ENCODE measurements around the gene DPF1. TPM values are rescaled to one million over a fixed set of nuclear protein-coding genes. Genes with fewer than 3 reads are reported as not detected.

Gene DPF1
- total RNA-seq, 2 donors from 2014 or later: not detected

DNA sequence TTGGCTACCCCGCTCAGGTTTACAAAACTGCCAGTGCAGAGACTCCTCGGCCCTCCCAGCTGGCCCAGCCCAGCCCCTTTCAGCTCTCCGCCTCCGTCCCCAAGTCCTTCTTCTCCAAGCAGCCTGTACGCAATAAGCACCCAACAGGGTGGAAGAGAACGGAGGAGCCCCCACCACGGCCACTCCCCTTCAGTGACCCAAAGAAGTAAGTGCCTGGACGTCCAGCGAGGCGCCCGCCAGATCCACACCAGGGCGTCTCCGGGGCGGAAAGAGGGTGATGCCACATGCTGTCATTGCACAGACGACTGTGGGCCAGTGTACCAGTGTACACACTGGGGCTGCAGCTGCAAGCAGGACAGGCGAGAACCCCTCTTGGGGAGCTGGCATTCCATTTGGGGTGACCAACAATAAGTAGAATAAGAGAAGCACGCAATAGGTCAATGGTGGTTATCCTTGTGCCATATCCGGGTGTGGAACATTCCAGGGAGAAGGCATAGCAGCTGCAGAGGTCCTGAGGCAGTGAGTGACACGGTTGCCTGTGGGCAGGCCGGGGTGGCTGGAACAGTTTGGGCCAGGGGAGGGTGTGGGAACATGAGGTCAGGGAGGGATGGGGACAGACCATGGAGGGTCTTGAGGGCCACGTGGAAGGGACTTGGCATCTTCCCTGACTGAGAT is 41.3 kb downstream of the DPF1 start:
- Histone ChIP-seq H3K27ac (peak overlapping the region; percentile 67 to 84), H3K27me3 (no peaks in the 10 kb centered on the region), H3K4me1 (peaks cover 0 to 14% of the 10 kb centered on the region in 2 donors), H3K9me3 (peaks cover 0 to 8% of the 10 kb centered on the region in 2 donors), H3K4me3 (no peak overlapping the region), H3K36me3 (no peaks in the 10 kb centered on the region)
- DNase-seq (ENCODE audit: low spot score): no peak
- TF ChIP-seq, protein P1, sequence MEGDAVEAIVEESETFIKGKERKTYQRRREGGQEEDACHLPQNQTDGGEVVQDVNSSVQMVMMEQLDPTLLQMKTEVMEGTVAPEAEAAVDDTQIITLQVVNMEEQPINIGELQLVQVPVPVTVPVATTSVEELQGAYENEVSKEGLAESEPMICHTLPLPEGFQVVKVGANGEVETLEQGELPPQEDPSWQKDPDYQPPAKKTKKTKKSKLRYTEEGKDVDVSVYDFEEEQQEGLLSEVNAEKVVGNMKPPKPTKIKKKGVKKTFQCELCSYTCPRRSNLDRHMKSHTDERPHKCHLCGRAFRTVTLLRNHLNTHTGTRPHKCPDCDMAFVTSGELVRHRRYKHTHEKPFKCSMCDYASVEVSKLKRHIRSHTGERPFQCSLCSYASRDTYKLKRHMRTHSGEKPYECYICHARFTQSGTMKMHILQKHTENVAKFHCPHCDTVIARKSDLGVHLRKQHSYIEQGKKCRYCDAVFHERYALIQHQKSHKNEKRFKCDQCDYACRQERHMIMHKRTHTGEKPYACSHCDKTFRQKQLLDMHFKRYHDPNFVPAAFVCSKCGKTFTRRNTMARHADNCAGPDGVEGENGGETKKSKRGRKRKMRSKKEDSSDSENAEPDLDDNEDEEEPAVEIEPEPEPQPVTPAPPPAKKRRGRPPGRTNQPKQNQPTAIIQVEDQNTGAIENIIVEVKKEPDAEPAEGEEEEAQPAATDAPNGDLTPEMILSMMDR (IDR thresholded peaks at IDR 0.05): no peak

DNA sequence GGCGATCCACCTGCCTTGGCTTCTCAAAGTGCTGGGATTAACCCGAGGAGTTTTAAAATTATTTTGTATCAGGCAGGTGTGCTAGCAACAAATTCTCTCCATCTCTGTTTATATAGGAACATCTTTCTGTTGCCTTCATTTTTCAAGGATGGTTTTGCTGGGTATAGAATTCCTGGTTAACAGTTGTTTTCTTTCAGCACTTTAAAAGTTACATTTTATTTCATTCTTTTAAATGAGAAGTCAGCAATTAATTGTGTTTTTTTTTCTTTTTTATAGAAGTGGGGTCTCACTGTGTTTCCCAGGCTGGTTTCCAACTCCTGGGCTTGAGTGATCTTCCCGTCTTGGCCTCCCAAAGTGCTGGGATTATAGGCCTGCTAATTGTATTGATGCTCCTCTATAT is 44.0 kb downstream of the DPF1 start:
- Histone ChIP-seq H3K36me3 (no peaks in the 10 kb centered on the region), H3K4me1 (peaks cover 0 to 14% of the 10 kb centered on the region in 2 donors), H3K27me3 (no peaks in the 10 kb centered on the region), H3K9me3 (peaks cover 0 to 8% of the 10 kb centered on the region in 2 donors), H3K4me3 (no peak overlapping the region), H3K27ac (no peak overlapping the region)
- DNase-seq (ENCODE audit: low spot score): no peak
- TF ChIP-seq, protein P1 (IDR thresholded peaks at IDR 0.05): no peak

DNA sequence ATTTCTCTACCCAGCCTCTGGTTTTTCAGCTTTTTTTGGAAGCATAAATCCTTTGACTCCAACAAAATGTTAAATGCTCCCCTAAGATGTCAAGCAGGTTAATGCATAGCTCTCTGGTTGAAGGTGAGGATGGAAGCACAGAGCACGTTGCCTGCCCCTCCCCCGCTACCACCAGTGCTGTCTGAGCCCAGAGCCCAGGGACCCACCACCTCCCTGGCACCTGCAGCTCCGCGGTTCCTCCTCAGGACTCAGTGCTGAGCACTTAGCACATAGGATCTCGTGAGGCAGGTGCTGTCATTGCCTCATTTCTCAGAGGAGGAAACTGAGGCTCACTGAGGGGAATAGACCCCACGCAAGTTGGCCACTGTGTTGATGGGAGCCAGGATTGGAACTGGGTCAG is 48.6 kb downstream of the DPF1 start:
- no peaks in the 10 kb centered on the region for H3K36me3 ChIP-seq
- no peak for DNase-seq (ENCODE audit: low spot score)
- no peak overlapping the region for H3K4me3 ChIP-seq
- no peaks in the 10 kb centered on the region for H3K27me3 ChIP-seq
- peaks cover 0 to 5% of the 10 kb centered on the region in 2 donors for H3K4me1 ChIP-seq
- H3K27ac ChIP-seq: no peak overlapping the region
- TF ChIP-seq, protein P1 (IDR thresholded peaks at IDR 0.05): no peak
- peaks cover 0 to 2% of the 10 kb centered on the region in 2 donors for H3K9me3 ChIP-seq

DNA sequence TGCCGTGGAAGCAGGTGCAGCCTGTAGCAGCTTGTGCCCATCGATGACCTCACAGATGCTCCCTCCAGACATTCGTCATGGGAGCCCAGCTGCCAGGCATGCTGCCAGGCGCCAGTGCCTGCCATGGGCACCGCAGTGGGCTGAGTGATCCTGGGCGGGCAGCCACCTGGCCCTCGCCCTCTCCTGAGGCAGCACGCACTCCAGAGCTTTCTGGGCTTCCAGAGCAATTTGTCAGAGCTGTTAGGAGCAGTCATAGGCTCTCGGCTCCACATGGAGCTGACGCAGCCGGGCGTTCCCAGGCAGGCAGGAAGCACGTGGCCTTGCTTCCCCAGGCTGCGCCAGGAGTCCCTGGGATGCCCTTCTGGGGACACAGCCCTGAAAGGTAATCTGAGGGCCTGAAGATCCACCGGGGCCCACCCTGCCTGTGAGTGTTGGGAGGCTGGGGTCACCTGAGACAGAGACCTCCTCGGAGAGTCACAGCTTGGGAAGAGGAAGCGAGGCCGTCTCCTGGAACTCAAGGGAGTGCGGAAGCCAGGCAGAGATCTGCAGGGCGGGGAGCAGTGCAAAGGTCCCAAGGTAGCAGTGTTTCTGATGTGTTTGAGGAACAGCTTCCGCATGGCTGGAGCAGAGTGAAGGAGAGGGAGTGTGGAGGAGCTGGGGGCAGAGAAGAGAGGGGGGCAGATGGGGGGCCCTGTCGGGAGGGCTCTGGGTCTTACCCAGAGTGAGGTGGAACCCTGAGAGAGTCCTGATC is 50.6 kb downstream of the DPF1 start:
- H3K36me3 ChIP-seq: no peaks in the 10 kb centered on the region
- no peaks in the 10 kb centered on the region for H3K9me3 ChIP-seq
- peaks cover 0 to 5% of the 10 kb centered on the region in 2 donors for H3K4me1 ChIP-seq
- DNase-seq (ENCODE audit: low spot score): peak; percentile 73
- H3K27ac ChIP-seq: peak overlapping the region; percentile 76 to 86
- H3K27me3 ChIP-seq: no peaks in the 10 kb centered on the region
- no peak overlapping the region for H3K4me3 ChIP-seq
- TF ChIP-seq, protein P1 (IDR thresholded peaks at IDR 0.05): no peak

DNA sequence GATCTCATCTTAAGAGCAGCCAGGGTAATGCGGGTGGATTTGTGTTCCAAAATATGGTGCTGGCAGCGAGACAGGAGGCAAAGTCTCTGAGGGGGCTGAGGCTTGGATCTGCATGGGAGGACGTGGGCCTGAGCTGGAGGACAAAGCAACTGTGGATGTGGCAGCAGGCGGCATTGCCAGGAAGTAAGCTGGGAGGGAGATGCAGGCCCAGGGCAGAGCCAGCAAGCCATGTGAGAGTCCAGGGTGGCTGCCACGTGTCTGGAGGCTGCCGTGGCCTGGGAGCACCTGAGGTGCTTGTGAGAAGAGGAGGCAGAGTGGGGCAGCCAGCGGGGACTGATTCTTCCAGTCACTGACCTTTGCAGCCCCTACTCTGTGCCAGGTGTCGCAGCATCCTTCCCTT is 52.0 kb downstream of the DPF1 start:
- no peak for DNase-seq (ENCODE audit: low spot score)
- Histone ChIP-seq H3K27ac (peak overlapping the region in 1 of 2 donors; percentile 76), H3K36me3 (no peaks in the 10 kb centered on the region), H3K4me1 (peaks cover 0 to 5% of the 10 kb centered on the region in 2 donors), H3K9me3 (no peaks in the 10 kb centered on the region), H3K4me3 (no peak overlapping the region), H3K27me3 (no peaks in the 10 kb centered on the region)
- TF ChIP-seq, protein P1 (IDR thresholded peaks at IDR 0.05): no peak
